Fibroblast of gingiva (primary cell): ENCODE results near the gene CHM.
A peak's percentile ranks its signal among the peaks of the same experiment; 100 is the strongest.
"Not testable (repeated sequence)": the region's sequence is repeated elsewhere in the genome, so short reads cannot be mapped to it uniquely, and the experiment has no call there.

Source experiments
- DNase-seq: peaks from one replicate; pipeline ENCODE4 v3.0.0-alpha.2; 2011; ENCODE audit warnings: low read depth

The CHM gene

GRCh38 chrX:85996555-85996954 is 50.8 kb downstream of the CHM start:
- no peak for DNase-seq

- no peak for DNase-seq
These were observed 51.7 kb downstream of the CHM start for GRCh38 chrX:85995641-85996040.

GRCh38 chrX:85994797-85995196 is 52.6 kb downstream of the CHM start:
- DNase-seq = peak; percentile 12

GRCh38 chrX:85994228-85994627 is 53.1 kb downstream of the CHM start:
- DNase-seq = peak; percentile 41

- no peak for DNase-seq
These were observed 53.7 kb downstream of the CHM start for GRCh38 chrX:85993539-85994197.

- peak; percentile 47 for DNase-seq
These were observed 54.5 kb downstream of the CHM start for GRCh38 chrX:85992811-85993229.

GRCh38 chrX:85988353-85988752 is 59.0 kb downstream of the CHM start:
- no peak for DNase-seq

- no peak for DNase-seq
These were observed 67.1 kb downstream of the CHM start for GRCh38 chrX:85980286-85980685.

GRCh38 chrX:85977218-85977617 is 70.1 kb downstream of the CHM start:
- no peak for DNase-seq

- not testable (repeated sequence) for DNase-seq
These were observed 75.0 kb downstream of the CHM start for GRCh38 chrX:85972351-85972750.

- DNase-seq = peak; percentile 49
These were observed 82.6 kb downstream of the CHM start for GRCh38 chrX:85964744-85965143.

GRCh38 chrX:85963736-85964135 is 83.6 kb downstream of the CHM start:
- peak; percentile 73 for DNase-seq

- no peak for DNase-seq
These were observed 91.8 kb downstream of the CHM start for GRCh38 chrX:85955510-85955909.

- not testable (repeated sequence) for DNase-seq
These were observed 102.6 kb downstream of the CHM start for GRCh38 chrX:85944751-85945150.

GRCh38 chrX:85941275-85941674 is 106.1 kb downstream of the CHM start:
- no peak for DNase-seq

- DNase-seq = not testable (repeated sequence)
These were observed 107.4 kb downstream of the CHM start for GRCh38 chrX:85939942-85940341.

GRCh38 chrX:85934399-85934798 is 113.0 kb downstream of the CHM start:
- DNase-seq = not testable (repeated sequence)

- no peak for DNase-seq
These were observed 117.3 kb downstream of the CHM start for GRCh38 chrX:85930099-85930498.

GRCh38 chrX:85928606-85929005 is 118.8 kb downstream of the CHM start:
- no peak for DNase-seq

GRCh38 chrX:85927740-85928139 is 119.6 kb downstream of the CHM start:
- no peak for DNase-seq

GRCh38 chrX:85922821-85923220 is 124.5 kb downstream of the CHM start:
- DNase-seq = peak; percentile 69

GRCh38 chrX:85916656-85917280 is 130.6 kb downstream of the CHM start:
- not testable (repeated sequence) for DNase-seq

GRCh38 chrX:85914431-85914830 is 132.9 kb downstream of the CHM start:
- no peak for DNase-seq

GRCh38 chrX:85907316-85907715 is 140.0 kb downstream of the CHM start:
- DNase-seq = no peak
